Endothelial cell of umbilical vein (primary cell): ENCODE data around the gene CFAP126. TPM values are rescaled to one million over a fixed set of nuclear protein-coding genes. Genes with fewer than 3 reads are reported as not detected.

Experiments used
- polyA plus RNA-seq, 4 experiments: library from polyadenylated mRNA; depleted of rRNA in 3 of 4; stranded (reverse) in 3 of 4; unstranded in 1 of 4; fragments of >200 nt; gene quantifications; 2 replicates each; pipeline versions ENCODE4 v1.2.1 to v1.2.3, GENCODE V29; 2011 to 2012; ENCODE audit warnings: missing spikeins in 1 of 4
- small RNA-seq: library from RNA; depleted of rRNA; stranded (forward); fragments of <200 nt; gene quantifications from one replicate; pipeline ENCODE3, GENCODE V24; 2012; ENCODE audit warnings: low replicate concordance, low read depth; ENCODE audit not compliant: insufficient read depth, insufficient read length
- total RNA-seq: library from RNA; stranded (reverse); gene quantifications from 2 replicates; pipeline ENCODE4 v1.2.3, GENCODE V29; 2021

The CFAP126 gene
- total and polyA plus RNA-seq, 2 donors (not counting 3 experiments of a cell fraction or from before 2014, with no cell fraction given): not detected

Small RNA genes lying within 50 kb of the gene (small RNA-seq; reads per million reads assigned to genes)
- not detected for gene AL592295.2
- not detected for gene RNU6-481P

Other genes starting within 250 kb of the CFAP126 start
- gene PFDN2, start 249.8 kb downstream of the CFAP126 start, total RNA-seq: 99.5 and 104 TPM in 2 replicates
- gene PFDN2, start 249.8 kb downstream of the CFAP126 start, polyA plus RNA-seq: 86.8 and 157 TPM in 2 replicates
- gene NIT1, start 249.8 kb downstream of the CFAP126 start, total RNA-seq: 20.3 and 20.9 TPM in 2 replicates
- gene NIT1, start 249.8 kb downstream of the CFAP126 start, polyA plus RNA-seq: 26.5 and 28.2 TPM in 2 replicates
- gene DEDD, start 235.2 kb downstream of the CFAP126 start, total RNA-seq: 50.2 and 54.9 TPM in 2 replicates
- gene DEDD, start 235.2 kb downstream of the CFAP126 start, polyA plus RNA-seq: 78.3 and 81.8 TPM in 2 replicates
- 102 and 110 TPM in 2 replicates for gene UFC1, start 213.9 kb downstream of the CFAP126 start, total RNA-seq
- 115 and 149 TPM in 2 replicates for gene UFC1, start 213.9 kb downstream of the CFAP126 start, polyA plus RNA-seq
- 18.7 and 19.7 TPM in 2 replicates for gene USP21, start 208.4 kb downstream of the CFAP126 start, total RNA-seq
- gene USP21, start 208.4 kb downstream of the CFAP126 start, polyA plus RNA-seq: 29.2 and 34.9 TPM in 2 replicates
- 28.5 and 28.9 TPM in 2 replicates for gene PPOX, start 201.4 kb downstream of the CFAP126 start, total RNA-seq
- gene PPOX, start 201.4 kb downstream of the CFAP126 start, polyA plus RNA-seq: 26.4 and 31.3 TPM in 2 replicates
- 39.5 and 39.8 TPM in 2 replicates for gene B4GALT3, start 190.4 kb downstream of the CFAP126 start, total RNA-seq
- gene B4GALT3, start 190.4 kb downstream of the CFAP126 start, polyA plus RNA-seq: 55.5 and 60.4 TPM in 2 replicates
- gene ADAMTS4, start 168.8 kb downstream of the CFAP126 start, total RNA-seq: 8.9 and 13.6 TPM in 2 replicates
- 2.5 and 2.6 TPM in 2 replicates for gene ADAMTS4, start 168.8 kb downstream of the CFAP126 start, polyA plus RNA-seq
- gene NDUFS2, start 165.5 kb downstream of the CFAP126 start, total RNA-seq: 95.1 and 99.7 TPM in 2 replicates
- 101 and 130 TPM in 2 replicates for gene NDUFS2, start 165.5 kb downstream of the CFAP126 start, polyA plus RNA-seq
- 1.6 and 2.2 TPM in 2 replicates for gene FCER1G, start 152.6 kb downstream of the CFAP126 start, total RNA-seq
- 1.1 and 1.3 TPM in 2 replicates for gene FCER1G, start 152.6 kb downstream of the CFAP126 start, polyA plus RNA-seq
- gene APOA2, start 144.2 kb downstream of the CFAP126 start, total RNA-seq: not detected in 2 replicates
- not detected in 2 replicates for gene APOA2, start 144.2 kb downstream of the CFAP126 start, polyA plus RNA-seq
- gene TOMM40L, start 141.8 kb downstream of the CFAP126 start, total RNA-seq: 18.7 TPM in 2 replicates
- 18.6 and 19.6 TPM in 2 replicates for gene TOMM40L, start 141.8 kb downstream of the CFAP126 start, polyA plus RNA-seq
- not detected in 2 replicates for gene NR1I3, start 129.7 kb downstream of the CFAP126 start, total RNA-seq
- not detected in 2 replicates for gene NR1I3, start 129.7 kb downstream of the CFAP126 start, polyA plus RNA-seq
- not detected in 2 replicates for gene PCP4L1, start 109.1 kb downstream of the CFAP126 start, total RNA-seq
- gene PCP4L1, start 109.1 kb downstream of the CFAP126 start, polyA plus RNA-seq: not detected in 2 replicates
- 1.3 and 2.0 TPM in 2 replicates for gene MPZ, start 57.9 kb downstream of the CFAP126 start, total RNA-seq
- gene MPZ, start 57.9 kb downstream of the CFAP126 start, polyA plus RNA-seq: 6.1 and 7.0 TPM in 2 replicates
- 136 and 148 TPM in 2 replicates for gene SDHC, start 53.5 kb downstream of the CFAP126 start, total RNA-seq
- gene SDHC, start 53.5 kb downstream of the CFAP126 start, polyA plus RNA-seq: 219 and 279 TPM in 2 replicates
- not detected in 2 replicates for gene FCGR2A, start 137.6 kb upstream of the CFAP126 start, total RNA-seq
- not detected in 2 replicates for gene FCGR2A, start 137.6 kb upstream of the CFAP126 start, polyA plus RNA-seq
- 0.13 TPM in 1 of 2 replicates, not detected in the other for gene HSPA6, start 156.7 kb upstream of the CFAP126 start, total RNA-seq
- gene HSPA6, start 156.7 kb upstream of the CFAP126 start, polyA plus RNA-seq: 0.03 and 0.10 TPM in 2 replicates
- not detected in 2 replicates for gene FCGR3A, start 181.9 kb upstream of the CFAP126 start, total RNA-seq
- not detected in 2 replicates for gene FCGR3A, start 181.9 kb upstream of the CFAP126 start, polyA plus RNA-seq